BE2C (cell line): ENCODE data around the gene GRIA1.

ENCODE experiments used
- DNase-seq: peaks from one replicate; pipeline ENCODE4 v3.0.0-alpha.2; 2020
- H3K27me3 ChIP-seq: fragments of 250-450 bp; sonication (Bioruptor Pico); 2 replicates; pipeline ENCODE4 v1.5.1; 2020; ENCODE audit warnings: mild to moderate bottlenecking
- H3K36me3 ChIP-seq: fragments of 250-450 bp; sonication (Bioruptor Pico); 2 replicates; pipeline ENCODE4 v1.5.1; 2020; ENCODE audit warnings: mild to moderate bottlenecking
- H3K4me1 ChIP-seq: fragments of 250-450 bp; sonication (Bioruptor Pico); 2 replicates; pipeline ENCODE4 v1.5.1; 2020
- H3K4me3 ChIP-seq: 2 replicates; pipeline ENCODE4 v1.5.1; 2011; ENCODE audit warnings: low read depth, low read length
- H3K9me3 ChIP-seq: fragments of 250-450 bp; sonication (Bioruptor Pico); 2 replicates; pipeline ENCODE4 v1.5.1; 2020
- CTCF ChIP-seq: IDR thresholded peaks from 2 replicates; pipeline ENCODE4 v1.5.1; 2012; ENCODE audit warnings: mild to moderate bottlenecking, low read depth, low read length

Gene GRIA1

GRCh38 chr5:153618867-153619266 is 128.4 kb downstream of the GRIA1 start:
- Histone ChIP-seq H3K4me1 (no peaks in the 10 kb centered on the region), H3K27me3 (no peaks in the 10 kb centered on the region), H3K9me3 (no peaks in the 10 kb centered on the region), H3K4me3 (no peak overlapping the region), H3K36me3 (no peaks in the 10 kb centered on the region)
- TF ChIP-seq CTCF = no peak
- DNase-seq = no peak

GRCh38 chr5:153619771-153620170 is 129.3 kb downstream of the GRIA1 start:
- no peak for TF ChIP-seq CTCF
- H3K4me1 ChIP-seq = no peaks in the 10 kb centered on the region
- no peaks in the 10 kb centered on the region for H3K9me3 ChIP-seq
- H3K27me3 ChIP-seq = no peaks in the 10 kb centered on the region
- DNase-seq = no peak
- no peak overlapping the region for H3K4me3 ChIP-seq
- no peaks in the 10 kb centered on the region for H3K36me3 ChIP-seq

GRCh38 chr5:153623124-153623523 is 132.7 kb downstream of the GRIA1 start:
- TF ChIP-seq CTCF = no peak
- no peaks in the 10 kb centered on the region for H3K4me1 ChIP-seq
- H3K27me3 ChIP-seq = no peaks in the 10 kb centered on the region
- no peak overlapping the region for H3K4me3 ChIP-seq
- no peaks in the 10 kb centered on the region for H3K9me3 ChIP-seq
- no peak for DNase-seq
- H3K36me3 ChIP-seq = no peaks in the 10 kb centered on the region

GRCh38 chr5:153623751-153624450 is 133.4 kb downstream of the GRIA1 start:
- Histone ChIP-seq H3K4me1 (no peaks in the 10 kb centered on the region), H3K36me3 (no peaks in the 10 kb centered on the region), H3K27me3 (no peaks in the 10 kb centered on the region), H3K9me3 (no peaks in the 10 kb centered on the region), H3K4me3 (no peak overlapping the region)
- TF ChIP-seq CTCF = no peak
- no peak for DNase-seq

GRCh38 chr5:153624451-153624765 is 133.9 kb downstream of the GRIA1 start:
- DNase-seq = no peak
- no peaks in the 10 kb centered on the region for H3K27me3 ChIP-seq
- no peaks in the 10 kb centered on the region for H3K9me3 ChIP-seq
- no peak for TF ChIP-seq CTCF
- H3K4me3 ChIP-seq = no peak overlapping the region
- H3K36me3 ChIP-seq = no peaks in the 10 kb centered on the region
- H3K4me1 ChIP-seq = no peaks in the 10 kb centered on the region

GRCh38 chr5:153625826-153626354 is 135.4 kb downstream of the GRIA1 start:
- H3K27me3 ChIP-seq = no peaks in the 10 kb centered on the region
- H3K36me3 ChIP-seq = no peaks in the 10 kb centered on the region
- DNase-seq = no peak
- H3K9me3 ChIP-seq = no peaks in the 10 kb centered on the region
- H3K4me1 ChIP-seq = no peaks in the 10 kb centered on the region
- H3K4me3 ChIP-seq = no peak overlapping the region
- TF ChIP-seq CTCF = no peak
